ENCODE results near the gene PMEPA1.

DNA sequence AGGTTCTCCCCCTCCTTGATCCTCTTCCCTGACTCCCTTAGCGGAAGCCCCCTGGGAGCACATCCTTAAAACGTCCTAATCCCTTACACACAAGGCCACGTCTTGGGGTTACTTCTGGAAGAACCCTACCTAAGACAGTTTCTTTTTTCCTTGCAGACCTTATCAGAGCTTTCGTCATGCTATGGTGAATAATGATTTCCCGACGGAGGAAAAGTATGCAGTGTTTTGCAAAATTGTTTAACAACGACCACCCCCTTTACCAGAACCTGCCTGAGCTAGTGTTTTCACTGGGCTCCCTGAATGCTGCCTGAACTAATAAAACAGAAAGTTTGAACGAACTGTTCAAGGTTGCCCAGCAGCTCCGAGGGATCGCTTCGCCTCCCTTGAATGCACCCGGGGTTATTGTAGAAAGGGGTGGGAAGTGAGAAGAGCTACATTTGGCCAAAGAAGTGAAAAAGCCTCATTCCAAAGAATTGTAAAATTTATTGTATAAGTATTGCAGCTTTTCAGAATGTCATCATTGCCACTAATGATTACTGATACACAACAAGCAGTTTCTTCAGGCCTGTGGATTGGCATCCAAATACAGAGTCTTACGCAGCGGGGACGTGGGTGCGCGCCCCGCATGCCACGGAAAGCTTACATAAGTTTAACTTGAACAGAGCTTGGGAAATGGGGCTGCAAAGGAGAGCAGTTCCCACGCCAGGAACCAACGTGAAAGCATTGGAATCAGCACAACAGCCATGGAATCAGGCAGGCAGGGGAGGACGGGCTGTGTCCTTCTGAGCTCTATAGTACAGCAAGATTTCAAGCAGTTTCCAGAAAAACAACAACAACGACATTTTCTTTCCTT, 61.7 kb downstream of the PMEPA1 start:
- no peak for TF ChIP-seq USF2 (IDR thresholded peaks at IDR 0.05)
- TF ChIP-seq CEBPB (IDR thresholded peaks at IDR 0.05): no peak
- TF ChIP-seq, protein P1, sequence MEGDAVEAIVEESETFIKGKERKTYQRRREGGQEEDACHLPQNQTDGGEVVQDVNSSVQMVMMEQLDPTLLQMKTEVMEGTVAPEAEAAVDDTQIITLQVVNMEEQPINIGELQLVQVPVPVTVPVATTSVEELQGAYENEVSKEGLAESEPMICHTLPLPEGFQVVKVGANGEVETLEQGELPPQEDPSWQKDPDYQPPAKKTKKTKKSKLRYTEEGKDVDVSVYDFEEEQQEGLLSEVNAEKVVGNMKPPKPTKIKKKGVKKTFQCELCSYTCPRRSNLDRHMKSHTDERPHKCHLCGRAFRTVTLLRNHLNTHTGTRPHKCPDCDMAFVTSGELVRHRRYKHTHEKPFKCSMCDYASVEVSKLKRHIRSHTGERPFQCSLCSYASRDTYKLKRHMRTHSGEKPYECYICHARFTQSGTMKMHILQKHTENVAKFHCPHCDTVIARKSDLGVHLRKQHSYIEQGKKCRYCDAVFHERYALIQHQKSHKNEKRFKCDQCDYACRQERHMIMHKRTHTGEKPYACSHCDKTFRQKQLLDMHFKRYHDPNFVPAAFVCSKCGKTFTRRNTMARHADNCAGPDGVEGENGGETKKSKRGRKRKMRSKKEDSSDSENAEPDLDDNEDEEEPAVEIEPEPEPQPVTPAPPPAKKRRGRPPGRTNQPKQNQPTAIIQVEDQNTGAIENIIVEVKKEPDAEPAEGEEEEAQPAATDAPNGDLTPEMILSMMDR (IDR thresholded peaks at IDR 0.05): no peak
- TF ChIP-seq PHF8 (IDR thresholded peaks at IDR 0.05; ENCODE audit: borderline replicate concordance, low read depth): no peak
- TF ChIP-seq POLR2A (IDR thresholded peaks at IDR 0.05; ENCODE audit: low read length): no peak
- no peak for TF ChIP-seq RAD21 (conservative IDR thresholded peaks at IDR 0.05 in 1 of 2, IDR thresholded peaks at IDR 0.05 in 1 of 2)
- TF ChIP-seq RCOR1 (IDR thresholded peaks at IDR 0.05; ENCODE audit: low read depth, low read length): no peak
- TF ChIP-seq NR3C1 (IDR thresholded peaks at IDR 0.05): no peak
- no peak for TF ChIP-seq SMC3 (IDR thresholded peaks at IDR 0.05)
- TF ChIP-seq, protein P2, sequence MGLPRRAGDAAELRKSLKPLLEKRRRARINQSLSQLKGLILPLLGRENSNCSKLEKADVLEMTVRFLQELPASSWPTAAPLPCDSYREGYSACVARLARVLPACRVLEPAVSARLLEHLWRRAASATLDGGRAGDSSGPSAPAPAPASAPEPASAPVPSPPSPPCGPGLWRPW (IDR thresholded peaks at IDR 0.05): no peak
- no peak for TF ChIP-seq EHF (CRISPR knock-in tag; IDR thresholded peaks at IDR 0.05)

Measured in A549 (cell line).